Measurements from ENCODE around the gene CD177.

The CD177 gene

DNA sequence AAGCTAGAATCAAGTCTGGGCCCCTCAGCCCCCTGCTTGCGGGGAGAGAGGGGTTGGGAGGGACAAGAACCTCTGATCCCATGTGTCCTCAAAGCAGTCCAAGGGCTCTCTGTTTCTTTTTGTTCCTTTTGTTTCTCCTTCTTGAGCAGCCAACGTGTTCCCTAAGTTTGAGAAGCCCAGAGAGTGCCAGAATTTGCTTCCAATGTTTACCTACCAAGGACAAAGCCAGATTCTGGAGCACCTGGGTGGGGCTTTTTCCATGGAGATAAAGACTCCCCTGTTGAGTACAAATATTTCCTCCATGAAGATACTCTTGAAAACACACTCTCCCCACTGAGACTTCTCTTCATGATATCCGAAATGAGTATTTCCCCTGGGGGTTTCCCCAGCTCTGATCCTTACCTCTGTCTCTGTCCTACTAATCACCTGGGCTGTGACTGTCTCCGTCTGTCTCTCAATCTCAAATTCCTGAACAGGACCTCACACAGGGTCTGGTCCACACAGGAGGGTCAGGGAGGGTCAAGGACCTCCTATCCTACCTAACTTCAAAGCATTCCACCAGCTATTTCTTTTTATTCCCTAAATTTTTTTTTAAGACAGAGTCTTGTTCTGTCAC, 27.4 kb downstream of the CD177 start:
- TF ChIP-seq SIN3A (IDR thresholded peaks at IDR 0.05; ENCODE audit: borderline replicate concordance, insufficient read depth, low read length) (no peak), POLR2AphosphoS5 (IDR thresholded peaks at IDR 0.05; ENCODE audit: low read depth, low read length) (no peak), TAF1 (IDR thresholded peaks at IDR 0.05; ENCODE audit: borderline replicate concordance, insufficient read depth, low read length) (no peak)

DNA sequence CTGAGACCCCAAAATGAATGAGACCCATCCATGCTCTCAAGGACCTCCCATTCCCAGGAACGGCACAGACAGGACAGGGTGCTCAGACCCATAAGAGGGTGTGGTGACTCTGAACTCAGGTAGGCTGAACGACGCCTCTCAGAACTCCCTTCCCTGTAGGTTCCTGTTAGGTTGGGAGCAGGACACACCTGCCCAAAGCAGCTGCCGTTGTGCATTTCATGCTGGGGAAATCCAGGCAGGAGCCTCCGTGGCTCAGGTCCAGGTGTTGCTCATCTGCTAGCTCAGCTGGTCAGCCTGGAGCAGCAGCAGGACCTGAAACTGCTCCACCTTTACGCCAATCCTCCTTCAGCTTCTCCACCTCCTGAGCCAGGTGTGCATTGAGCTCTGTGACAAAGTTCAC, 42.1 kb downstream of the CD177 start:
- TF ChIP-seq POLR2AphosphoS5 (IDR thresholded peaks at IDR 0.05; ENCODE audit: low read depth, low read length) (no peak), SIN3A (IDR thresholded peaks at IDR 0.05; ENCODE audit: borderline replicate concordance, insufficient read depth, low read length) (no peak), FOXP2 (optimal IDR thresholded peaks at IDR 0.05; ENCODE audit: borderline replicate concordance, extremely low read depth, extremely low read length, insufficient read depth) (no peak), TAF1 (IDR thresholded peaks at IDR 0.05; ENCODE audit: borderline replicate concordance, insufficient read depth, low read length) (no peak)
- TF ChIP-seq, protein P1, sequence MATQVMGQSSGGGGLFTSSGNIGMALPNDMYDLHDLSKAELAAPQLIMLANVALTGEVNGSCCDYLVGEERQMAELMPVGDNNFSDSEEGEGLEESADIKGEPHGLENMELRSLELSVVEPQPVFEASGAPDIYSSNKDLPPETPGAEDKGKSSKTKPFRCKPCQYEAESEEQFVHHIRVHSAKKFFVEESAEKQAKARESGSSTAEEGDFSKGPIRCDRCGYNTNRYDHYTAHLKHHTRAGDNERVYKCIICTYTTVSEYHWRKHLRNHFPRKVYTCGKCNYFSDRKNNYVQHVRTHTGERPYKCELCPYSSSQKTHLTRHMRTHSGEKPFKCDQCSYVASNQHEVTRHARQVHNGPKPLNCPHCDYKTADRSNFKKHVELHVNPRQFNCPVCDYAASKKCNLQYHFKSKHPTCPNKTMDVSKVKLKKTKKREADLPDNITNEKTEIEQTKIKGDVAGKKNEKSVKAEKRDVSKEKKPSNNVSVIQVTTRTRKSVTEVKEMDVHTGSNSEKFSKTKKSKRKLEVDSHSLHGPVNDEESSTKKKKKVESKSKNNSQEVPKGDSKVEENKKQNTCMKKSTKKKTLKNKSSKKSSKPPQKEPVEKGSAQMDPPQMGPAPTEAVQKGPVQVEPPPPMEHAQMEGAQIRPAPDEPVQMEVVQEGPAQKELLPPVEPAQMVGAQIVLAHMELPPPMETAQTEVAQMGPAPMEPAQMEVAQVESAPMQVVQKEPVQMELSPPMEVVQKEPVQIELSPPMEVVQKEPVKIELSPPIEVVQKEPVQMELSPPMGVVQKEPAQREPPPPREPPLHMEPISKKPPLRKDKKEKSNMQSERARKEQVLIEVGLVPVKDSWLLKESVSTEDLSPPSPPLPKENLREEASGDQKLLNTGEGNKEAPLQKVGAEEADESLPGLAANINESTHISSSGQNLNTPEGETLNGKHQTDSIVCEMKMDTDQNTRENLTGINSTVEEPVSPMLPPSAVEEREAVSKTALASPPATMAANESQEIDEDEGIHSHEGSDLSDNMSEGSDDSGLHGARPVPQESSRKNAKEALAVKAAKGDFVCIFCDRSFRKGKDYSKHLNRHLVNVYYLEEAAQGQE (IDR thresholded peaks at IDR 0.05; ENCODE audit: insufficient read depth in 1 of 2, low read depth in 2 of 2, low read length in 2 of 2): no peak

DNA sequence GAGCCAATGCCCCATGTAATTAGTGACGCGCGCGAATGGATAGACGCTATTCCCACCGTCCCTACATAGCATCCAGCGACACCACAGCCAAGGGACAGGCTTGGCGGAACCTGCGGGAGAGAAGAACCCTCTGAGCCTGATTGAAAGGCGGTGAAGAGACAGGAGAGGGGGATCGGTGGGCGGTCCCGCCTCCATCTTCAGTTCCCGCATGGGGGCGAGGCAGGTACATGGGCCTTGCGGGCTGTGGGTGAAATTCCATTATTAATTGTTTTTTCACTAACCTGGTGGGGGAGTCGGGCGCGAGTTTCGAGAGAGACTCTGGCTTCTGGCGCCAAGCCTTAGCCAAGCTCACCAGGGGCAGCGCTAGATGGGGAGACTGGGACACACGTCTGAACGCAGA, 52.8 kb downstream of the CD177 start:
- TF ChIP-seq SIN3A (IDR thresholded peaks at IDR 0.05; ENCODE audit: borderline replicate concordance, insufficient read depth, low read length) (no peak), FOXP2 (optimal IDR thresholded peaks at IDR 0.05; ENCODE audit: borderline replicate concordance, extremely low read depth, extremely low read length, insufficient read depth) (no peak), TAF1 (IDR thresholded peaks at IDR 0.05; ENCODE audit: borderline replicate concordance, insufficient read depth, low read length) (no peak), POLR2AphosphoS5 (IDR thresholded peaks at IDR 0.05; ENCODE audit: low read depth, low read length) (no peak)
- TF ChIP-seq, protein P1 (IDR thresholded peaks at IDR 0.05; ENCODE audit: insufficient read depth in 1 of 2, low read depth in 2 of 2, low read length in 2 of 2): no peak

DNA sequence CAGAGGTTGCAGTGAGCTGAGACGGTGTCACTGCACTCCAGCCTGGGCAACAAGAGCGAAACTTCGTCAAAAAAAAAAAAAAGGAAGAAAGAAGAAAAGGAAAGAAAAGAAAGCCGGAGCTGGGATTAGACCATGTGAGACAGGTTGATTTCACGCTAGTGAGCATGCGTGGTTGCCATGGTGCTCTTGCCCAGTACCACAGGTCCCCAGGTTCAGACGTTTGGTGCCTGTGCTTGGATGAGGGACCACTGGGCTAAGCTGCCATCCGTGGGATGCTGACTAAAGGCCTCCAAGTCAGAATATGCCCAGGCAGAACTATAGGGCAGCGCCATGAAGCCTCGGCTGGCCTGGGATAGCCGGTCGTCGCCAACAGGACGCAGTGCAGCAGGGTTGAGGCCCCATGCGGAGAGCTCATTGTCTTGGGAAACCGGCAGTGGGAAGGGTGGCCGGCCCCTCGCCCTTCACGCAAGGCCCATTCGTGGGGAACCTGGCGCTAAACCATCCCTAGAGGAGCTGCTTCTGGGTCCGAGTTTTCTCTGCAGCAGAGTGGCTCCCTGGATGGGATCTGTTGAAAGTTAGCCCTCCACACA, 54.0 kb downstream of the CD177 start:
- TF ChIP-seq SIN3A (IDR thresholded peaks at IDR 0.05; ENCODE audit: borderline replicate concordance, insufficient read depth, low read length) (no peak), FOXP2 (optimal IDR thresholded peaks at IDR 0.05; ENCODE audit: borderline replicate concordance, extremely low read depth, extremely low read length, insufficient read depth) (no peak), POLR2AphosphoS5 (IDR thresholded peaks at IDR 0.05; ENCODE audit: low read depth, low read length) (no peak), TAF1 (IDR thresholded peaks at IDR 0.05; ENCODE audit: borderline replicate concordance, insufficient read depth, low read length) (no peak)
- TF ChIP-seq, protein P1 (IDR thresholded peaks at IDR 0.05; ENCODE audit: insufficient read depth in 1 of 2, low read depth in 2 of 2, low read length in 2 of 2): no peak

DNA sequence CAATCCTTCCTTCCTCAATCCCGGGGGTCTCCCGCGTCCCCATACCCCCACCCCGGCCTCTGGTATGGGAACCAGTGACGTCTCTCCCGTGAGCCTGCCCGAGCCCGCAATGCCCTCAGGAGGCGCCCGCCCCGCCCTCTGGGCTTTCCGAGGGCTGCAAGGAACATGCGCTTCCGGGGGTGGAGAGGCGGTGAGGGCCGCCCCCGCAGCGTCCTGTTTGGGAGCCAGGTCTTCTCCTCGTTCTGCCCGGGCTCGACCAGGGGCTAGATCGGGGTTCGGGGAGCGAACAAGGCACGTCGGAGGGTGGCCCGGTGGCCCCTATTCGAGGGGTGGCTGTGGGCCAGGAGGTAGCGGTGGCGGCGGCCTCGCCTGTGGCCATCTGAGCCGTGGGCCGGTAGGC, 54.6 kb downstream of the CD177 start:
- TF ChIP-seq SIN3A (IDR thresholded peaks at IDR 0.05; ENCODE audit: borderline replicate concordance, insufficient read depth, low read length): no peak

DNA sequence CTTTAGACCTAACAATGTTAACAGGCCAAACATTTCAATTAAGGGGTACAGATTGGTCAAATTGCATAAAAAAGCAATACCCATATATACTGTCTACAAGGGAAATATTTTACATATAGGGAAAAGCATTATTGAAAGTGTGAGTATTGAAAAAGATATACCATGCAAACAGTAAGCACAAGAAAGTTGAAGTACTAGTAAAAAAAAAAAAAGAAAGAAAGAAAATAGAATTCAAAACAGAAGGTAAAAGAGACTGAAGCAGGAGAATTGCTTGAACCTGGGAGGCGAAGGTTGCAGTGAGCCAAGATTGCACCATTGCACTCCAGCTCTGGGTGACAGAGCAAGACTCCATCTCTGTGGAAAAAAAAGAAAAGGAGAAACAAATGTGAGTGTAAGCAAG, 55.9 kb downstream of the CD177 start:
- TF ChIP-seq SIN3A (IDR thresholded peaks at IDR 0.05; ENCODE audit: borderline replicate concordance, insufficient read depth, low read length): no peak
- TF ChIP-seq TAF1 (IDR thresholded peaks at IDR 0.05; ENCODE audit: borderline replicate concordance, insufficient read depth, low read length): no peak
- no peak for TF ChIP-seq FOXP2 (optimal IDR thresholded peaks at IDR 0.05; ENCODE audit: borderline replicate concordance, extremely low read depth, extremely low read length, insufficient read depth)
- no peak for TF ChIP-seq POLR2AphosphoS5 (IDR thresholded peaks at IDR 0.05; ENCODE audit: low read depth, low read length)
- TF ChIP-seq, protein P1 (IDR thresholded peaks at IDR 0.05; ENCODE audit: insufficient read depth in 1 of 2, low read depth in 2 of 2, low read length in 2 of 2): no peak
